Endothelial cell of umbilical vein (primary cell): ENCODE measurements around the gene NIPBL. TPM values are rescaled to one million over a fixed set of nuclear protein-coding genes. Genes with fewer than 3 reads are reported as not detected.

Experiments
- BruUV-seq: library from RNA; stranded (reverse); fragments of 400-500 nt; replicated peaks from 2 replicates; lab custom pipeline; 2021; lab: Mats Ljungman, UMichigan
- CTCF ChIA-PET: fragments of 300-600, 350-600 bp; sonication (Branson Sonifier 250); formaldehyde crosslinking; loops from one replicate; lab custom pipeline; 2021; ENCODE audit warnings: antibody characterized with exemption, inconsistent platforms; lab: Charles Lee
- POLR2A ChIA-PET: fragments of 300-600, 350-600 bp; sonication (Branson Sonifier 250); formaldehyde crosslinking; loops from one replicate; lab custom pipeline; 2021; ENCODE audit warnings: antibody characterized with exemption, inconsistent platforms; lab: Charles Lee
- DNase-seq: peaks from one replicate; pipeline ENCODE4 v3.0.0-alpha.2; 2011; ENCODE audit warnings: low read depth, low spot score
- FAIRE-seq: peaks from 2 replicates; lab custom pipeline; 2011; peaks lifted over from hg19 to GRCh38; lab: Jason Lieb, UNC
- H2AFZ ChIP-seq: 2 replicates; pipeline ENCODE4 v1.6.0; 2012; ENCODE audit warnings: low read depth, low read length, control low read depth, inconsistent platforms
- H3K27ac ChIP-seq: 2 replicates; pipeline ENCODE4 v1.5.1; 2011; ENCODE audit warnings: low read depth, mild to moderate bottlenecking, control low read depth, low read length, moderate library complexity; ENCODE audit not compliant: insufficient read depth
- H3K27me3 ChIP-seq, 2 experiments: 2 replicates each; pipeline versions ENCODE4 v1.6.0 to v1.6.1; 2011; ENCODE audit warnings: low read length in 2 of 2, mixed read lengths in 1 of 2; ENCODE audit not compliant: control insufficient read depth in 2 of 2, insufficient read depth in 2 of 2
- H3K36me3 ChIP-seq, 2 experiments: 2 replicates in 1 of 2; 3 replicates in 1 of 2; pipeline ENCODE4 v1.5.1; 2011; ENCODE audit warnings: low read length in 2 of 2, mild to moderate bottlenecking in 1 of 2, moderate library complexity in 1 of 2; ENCODE audit not compliant: control insufficient read depth in 2 of 2, insufficient read depth in 2 of 2; ENCODE audit errors: extremely low read depth in 1 of 2
- H3K4me1 ChIP-seq: 3 replicates; pipeline ENCODE4 v1.5.1; 2011; ENCODE audit warnings: mild to moderate bottlenecking, low read length; ENCODE audit not compliant: control insufficient read depth, insufficient read depth; ENCODE audit errors: extremely low read depth
- H3K4me2 ChIP-seq: 2 replicates; pipeline ENCODE4 v1.6.1; 2011; ENCODE audit warnings: low read length, control low read depth, mixed read lengths; ENCODE audit not compliant: insufficient read depth
- H3K4me3 ChIP-seq, 3 experiments: fragments of 200-600 bp in 1 of 3; sonication (generic), shearing (Covaris generic) in 1 of 3; replicated peaks in 1 of 3; 2 replicates each; pipeline ENCODE4 v1.5.1; 2011 to 2016; ENCODE audit warnings: control low read depth in 3 of 3, low read length in 3 of 3, mild to moderate bottlenecking in 2 of 3, inconsistent platforms in 1 of 3, low read depth in 1 of 3, moderate library complexity in 1 of 3; ENCODE audit not compliant: insufficient read depth in 1 of 3
- H3K79me2 ChIP-seq: 2 replicates; pipeline ENCODE4 v1.6.0; 2012; ENCODE audit warnings: low read length, inconsistent platforms; ENCODE audit not compliant: control insufficient read depth, insufficient read depth
- H3K9ac ChIP-seq: replicated peaks from 2 replicates; pipeline ENCODE3; 2011; ENCODE audit warnings: low read length, control low read depth; ENCODE audit not compliant: insufficient read depth; ENCODE audit errors: extremely low read depth
- H3K9me1 ChIP-seq: replicated peaks from 3 replicates; pipeline ENCODE4 v1.6.0; 2011; ENCODE audit warnings: mild to moderate bottlenecking, low read length; ENCODE audit not compliant: control insufficient read depth, insufficient read depth; ENCODE audit errors: extremely low read depth
- H3K9me3 ChIP-seq: replicated peaks from 2 replicates; pipeline ENCODE4 v1.5.1; 2012; ENCODE audit warnings: low read length, inconsistent platforms; ENCODE audit not compliant: control insufficient read depth, insufficient read depth
- H4K20me1 ChIP-seq: replicated peaks from 2 replicates; pipeline ENCODE3; 2011; ENCODE audit warnings: mild to moderate bottlenecking, low read length; ENCODE audit not compliant: control insufficient read depth, insufficient read depth; ENCODE audit errors: extremely low read depth
- EZH2 ChIP-seq: IDR thresholded peaks from 2 replicates; pipeline ENCODE4 v1.6.1; 2012; ENCODE audit warnings: borderline replicate concordance, low read depth, mild to moderate bottlenecking, moderate library complexity, low read length, inconsistent platforms; ENCODE audit not compliant: severe bottlenecking
- FOS ChIP-seq: IDR thresholded peaks from 2 replicates; pipeline ENCODE4 v1.6.1; 2011; ENCODE audit warnings: mild to moderate bottlenecking, low read length, moderate library complexity, borderline replicate concordance; ENCODE audit not compliant: insufficient read depth
- GATA2 ChIP-seq: IDR thresholded peaks from 2 replicates; pipeline ENCODE4 v1.7.0; 2011; ENCODE audit warnings: low read depth, mild to moderate bottlenecking, moderate library complexity, mixed read lengths, low read length; ENCODE audit not compliant: insufficient read length, insufficient read depth
- JUN ChIP-seq: IDR thresholded peaks from 2 replicates; pipeline ENCODE4 v1.6.1; 2011; ENCODE audit warnings: borderline replicate concordance, low read depth; ENCODE audit not compliant: insufficient read length, insufficient read depth
- MYC ChIP-seq: IDR thresholded peaks from one replicate; pipeline ENCODE4 v1.6.1; 2011; ENCODE audit warnings: mild to moderate bottlenecking, low read depth, low read length
- POLR2A ChIP-seq: IDR thresholded peaks from 2 replicates; pipeline ENCODE4 v1.6.1; 2012; ENCODE audit warnings: low read depth, mild to moderate bottlenecking, control low read depth, low read length
- POLR2AphosphoS5 ChIP-seq: IDR thresholded peaks from 2 replicates; pipeline ENCODE4 v1.6.1; 2012; ENCODE audit warnings: low read depth, mild to moderate bottlenecking, control low read depth, low read length, moderate library complexity; ENCODE audit not compliant: insufficient read depth
- dilution Hi-C: fragments of 300-500 bp; cut with MboI; formaldehyde crosslinking; loops from one replicate; pipeline ENCODE4 v1.15.0; 2019; ENCODE audit warnings: low sequenced_read_pairs; ENCODE audit not compliant: extremely low pct_ligation_motif_present
- intact Hi-C: fragments of 100-400 bp; cut with micrococcal nuclease; formaldehyde crosslinking; loops from one replicate; pipeline ENCODE4 v1.10.0; 2022
- polyA plus RNA-seq, 4 experiments: library from polyadenylated mRNA; depleted of rRNA in 3 of 4; stranded (reverse) in 3 of 4; unstranded in 1 of 4; fragments of >200 nt; gene quantifications; 2 replicates each; pipeline versions ENCODE4 v1.2.1 to v1.2.3, GENCODE V29; 2011 to 2012; ENCODE audit warnings: missing spikeins in 1 of 4
- total RNA-seq: library from RNA; stranded (reverse); gene quantifications from 2 replicates; pipeline ENCODE4 v1.2.3, GENCODE V29; 2021
- TF ChIP-seq, protein P1 (sequence below), 2 donors: IDR thresholded peaks; 1 replicate in 1 of 2; 2 replicates in 1 of 2; pipeline ENCODE4 v1.5.1; 2011; ENCODE audit warnings: low read length in 2 of 2, mild to moderate bottlenecking in 2 of 2, moderate library complexity in 2 of 2, control low read depth in 1 of 2, inconsistent platforms in 1 of 2, low read depth in 1 of 2; ENCODE audit not compliant: insufficient read depth in 1 of 2; ENCODE audit errors: extremely low read depth in 1 of 2
- TF ChIP-seq, protein P2 (sequence below): IDR thresholded peaks from 2 replicates; pipeline ENCODE4 v1.6.1; 2011; ENCODE audit not compliant: insufficient read depth, insufficient read length

NIPBL gene
- total and polyA plus RNA-seq, 2 donors (not counting 3 experiments of a cell fraction or from before 2014, with no cell fraction given), result 15.5 to 50.7 TPM

DNA sequence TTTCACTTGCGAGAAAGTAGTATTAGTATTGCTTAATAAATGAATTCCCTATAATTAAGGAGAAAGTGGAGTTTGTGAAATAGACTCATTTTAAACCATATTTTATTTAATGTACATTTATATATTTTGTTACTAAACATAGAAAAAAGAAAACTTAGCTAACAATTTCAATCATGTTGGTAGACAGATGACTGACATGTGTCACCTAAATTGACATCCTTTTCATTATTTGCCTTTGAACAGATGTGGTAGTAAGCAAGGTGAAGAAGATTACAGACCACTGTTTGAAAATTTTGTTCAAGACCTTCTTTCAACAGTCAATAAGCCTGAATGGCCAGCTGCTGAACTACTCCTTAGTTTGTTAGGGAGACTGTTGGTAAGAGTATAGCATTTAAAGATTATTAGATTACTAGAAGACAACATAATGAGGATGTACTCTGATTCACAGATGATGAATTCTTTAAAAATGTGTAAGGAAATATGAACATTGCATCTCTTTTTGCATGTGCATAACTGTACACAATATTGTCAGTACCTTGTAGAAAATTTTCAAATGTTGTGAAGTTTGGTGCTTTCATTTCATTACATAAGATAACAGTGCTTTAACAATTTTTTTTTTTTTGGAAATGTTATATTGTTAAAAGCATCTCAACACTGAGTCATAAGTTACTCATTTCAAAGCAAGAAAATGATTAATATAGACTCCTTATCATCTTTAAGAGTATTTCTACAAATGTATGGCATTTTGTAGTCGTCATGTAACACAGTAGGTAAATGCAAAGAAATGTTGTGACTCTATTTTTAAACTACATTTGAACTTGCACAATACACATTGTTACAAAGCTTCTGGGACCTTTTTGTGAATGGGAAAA lies 139.5 kb downstream of the NIPBL start:
- ChIA-PET CTCF (no interaction called here), POLR2A (no interaction called here)
- Histone ChIP-seq H3K4me1 (no peaks in the 10 kb centered on the region), H3K36me3 (peaks cover 0 to 2% of the 10 kb centered on the region in 2 experiments), H4K20me1 (no peaks in the 10 kb centered on the region), H3K9me3 (no peaks in the 10 kb centered on the region), H2AFZ (no peak overlapping the region), H3K27ac (no peak overlapping the region), H3K27me3 (no peaks in the 10 kb centered on the region), H3K4me3 (no peak overlapping the region), H3K79me2 (no peaks in the 10 kb centered on the region), H3K9me1 (no peaks in the 10 kb centered on the region), H3K9ac (no peak overlapping the region), H3K4me2 (no peak overlapping the region)
- DNase-seq, result no peak
- intact Hi-C loops, result no loop called here
- TF ChIP-seq FOS, result peak; percentile 24
- TF ChIP-seq, protein P1, sequence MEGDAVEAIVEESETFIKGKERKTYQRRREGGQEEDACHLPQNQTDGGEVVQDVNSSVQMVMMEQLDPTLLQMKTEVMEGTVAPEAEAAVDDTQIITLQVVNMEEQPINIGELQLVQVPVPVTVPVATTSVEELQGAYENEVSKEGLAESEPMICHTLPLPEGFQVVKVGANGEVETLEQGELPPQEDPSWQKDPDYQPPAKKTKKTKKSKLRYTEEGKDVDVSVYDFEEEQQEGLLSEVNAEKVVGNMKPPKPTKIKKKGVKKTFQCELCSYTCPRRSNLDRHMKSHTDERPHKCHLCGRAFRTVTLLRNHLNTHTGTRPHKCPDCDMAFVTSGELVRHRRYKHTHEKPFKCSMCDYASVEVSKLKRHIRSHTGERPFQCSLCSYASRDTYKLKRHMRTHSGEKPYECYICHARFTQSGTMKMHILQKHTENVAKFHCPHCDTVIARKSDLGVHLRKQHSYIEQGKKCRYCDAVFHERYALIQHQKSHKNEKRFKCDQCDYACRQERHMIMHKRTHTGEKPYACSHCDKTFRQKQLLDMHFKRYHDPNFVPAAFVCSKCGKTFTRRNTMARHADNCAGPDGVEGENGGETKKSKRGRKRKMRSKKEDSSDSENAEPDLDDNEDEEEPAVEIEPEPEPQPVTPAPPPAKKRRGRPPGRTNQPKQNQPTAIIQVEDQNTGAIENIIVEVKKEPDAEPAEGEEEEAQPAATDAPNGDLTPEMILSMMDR (IDR thresholded peaks at IDR 0.05; ENCODE audit: extremely low read depth in 1 of 2, insufficient read depth in 1 of 2, low read depth in 1 of 2, low read length in 2 of 2), result no peak
- TF ChIP-seq POLR2AphosphoS5, result no peak
- dilution Hi-C loops, result no loop called here
- FAIRE-seq, result no peak
- BruUV-seq, result no TSS peak

DNA sequence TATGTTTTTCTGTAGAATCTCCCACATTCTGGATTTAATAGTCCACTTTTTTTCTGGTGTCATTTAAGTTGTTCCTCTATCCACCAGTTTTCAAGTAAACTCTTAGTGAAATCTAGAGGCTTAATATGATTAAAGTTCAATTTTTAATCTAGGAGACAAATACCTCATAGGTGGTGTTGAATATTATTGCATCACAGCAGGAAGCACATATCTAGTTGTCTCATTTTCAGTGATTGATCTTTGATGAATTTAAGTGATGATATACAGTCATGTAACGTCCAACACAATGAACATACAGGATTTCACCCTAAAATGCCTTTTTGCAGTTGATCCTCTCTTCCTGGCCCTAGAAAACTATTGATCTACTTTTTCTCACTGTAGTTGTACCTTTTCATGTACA lies 152.3 kb downstream of the NIPBL start:
- Histone ChIP-seq H3K27me3 (no peaks in the 10 kb centered on the region), H2AFZ (no peak overlapping the region), H4K20me1 (no peaks in the 10 kb centered on the region), H3K9me1 (no peaks in the 10 kb centered on the region), H3K4me2 (no peak overlapping the region), H3K9ac (no peak overlapping the region), H3K4me3 (no peak overlapping the region), H3K4me1 (no peaks in the 10 kb centered on the region), H3K27ac (no peak overlapping the region), H3K36me3 (peaks cover 0 to 4% of the 10 kb centered on the region in 2 experiments), H3K9me3 (no peaks in the 10 kb centered on the region), H3K79me2 (no peaks in the 10 kb centered on the region)
- BruUV-seq, result no TSS peak
- CTCF ChIA-PET, result no interaction called here
- dilution Hi-C loops (no loop called here), intact Hi-C loops (no loop called here)
- FAIRE-seq (no peak), DNase-seq (no peak)
- TF ChIP-seq FOS (no peak), EZH2 (no peak), GATA2 (no peak), POLR2A (no peak), MYC (no peak), JUN (no peak), POLR2AphosphoS5 (no peak)
- TF ChIP-seq, protein P2, sequence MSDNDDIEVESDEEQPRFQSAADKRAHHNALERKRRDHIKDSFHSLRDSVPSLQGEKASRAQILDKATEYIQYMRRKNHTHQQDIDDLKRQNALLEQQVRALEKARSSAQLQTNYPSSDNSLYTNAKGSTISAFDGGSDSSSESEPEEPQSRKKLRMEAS, result no peak
- TF ChIP-seq, protein P1 (IDR thresholded peaks at IDR 0.05; ENCODE audit: extremely low read depth in 1 of 2, insufficient read depth in 1 of 2, low read depth in 1 of 2, low read length in 2 of 2), result no peak
- POLR2A ChIA-PET, result no interaction called here
